Neuronal stem cell (in vitro differentiated cells): Measurements from ENCODE around the gene SPN.
"Not testable (repeated sequence)": the region's sequence is repeated elsewhere in the genome, so short reads cannot be mapped to it uniquely, and the experiment has no call there.

Experiments used
- DNase-seq: peaks from one replicate; pipeline ENCODE4 v3.0.0-alpha.2; 2013; ENCODE audit warnings: low spot score
- H2AFZ ChIP-seq: one replicate; pipeline ENCODE4 v1.6.1; 2013; ENCODE audit warnings: mild to moderate bottlenecking, low read length, inconsistent platforms
- H2AK5ac ChIP-seq: 2 replicates; pipeline ENCODE4 v1.6.1; 2013; ENCODE audit warnings: low read depth, mild to moderate bottlenecking, inconsistent platforms, low read length, moderate library complexity, mixed read lengths
- H2BK120ac ChIP-seq: 2 replicates; pipeline ENCODE4 v1.6.1; 2013; ENCODE audit warnings: low read depth, mild to moderate bottlenecking, inconsistent platforms, low read length, moderate library complexity, mixed read lengths
- H2BK12ac ChIP-seq: one replicate; pipeline ENCODE4 v1.6.1; 2013; ENCODE audit warnings: low read length, inconsistent platforms
- H2BK15ac ChIP-seq: 2 replicates; pipeline ENCODE4 v1.6.1; 2013; ENCODE audit warnings: mild to moderate bottlenecking, low read length, inconsistent platforms, mixed read lengths
- H2BK5ac ChIP-seq: one replicate; pipeline ENCODE4 v1.6.1; 2013; ENCODE audit warnings: inconsistent platforms, mild to moderate bottlenecking, low read length, moderate library complexity
- H3K14ac ChIP-seq: one replicate; pipeline ENCODE4 v1.6.1; 2013; ENCODE audit warnings: low read length, inconsistent platforms
- H3K18ac ChIP-seq: 2 replicates; pipeline ENCODE4 v1.6.1; 2013; ENCODE audit warnings: low read length, inconsistent platforms
- H3K23ac ChIP-seq: 2 replicates; pipeline ENCODE4 v1.6.1; 2013; ENCODE audit warnings: low read depth, mild to moderate bottlenecking, mixed read lengths, low read length, inconsistent platforms; ENCODE audit not compliant: poor library complexity
- H3K27ac ChIP-seq: replicated peaks from 3 replicates; pipeline ENCODE4 v1.5.1; 2013; ENCODE audit warnings: low read length, inconsistent platforms
- H3K27me3 ChIP-seq, 3 experiments: 2 replicates each; pipeline ENCODE4 v1.6.1; 2013; ENCODE audit warnings: low read length in 3 of 3, mild to moderate bottlenecking in 2 of 3, inconsistent platforms in 1 of 3, low read depth in 1 of 3, mixed read lengths in 1 of 3, moderate library complexity in 1 of 3; ENCODE audit not compliant: control insufficient read depth in 3 of 3, insufficient read depth in 3 of 3
- H3K36me3 ChIP-seq, 2 donors: replicated peaks in 1 of 2; 2 replicates each; pipeline ENCODE4 v1.6.1; 2013; ENCODE audit warnings: low read length in 2 of 2; ENCODE audit not compliant: control insufficient read depth in 2 of 2, insufficient read depth in 2 of 2
- H3K4ac ChIP-seq: 2 replicates; pipeline ENCODE4 v1.6.1; 2013; ENCODE audit warnings: inconsistent platforms, mild to moderate bottlenecking, low read length, moderate library complexity
- H3K4me1 ChIP-seq, 2 donors: 1 replicate in 1 of 2; 2 replicates in 1 of 2; pipeline ENCODE4 v1.6.1; 2013; ENCODE audit warnings: low read length in 2 of 2, low read depth in 1 of 2; ENCODE audit not compliant: control insufficient read depth in 2 of 2, insufficient read depth in 1 of 2
- H3K4me2 ChIP-seq: one replicate; pipeline ENCODE4 v1.6.1; 2013; ENCODE audit warnings: mild to moderate bottlenecking, low read length, inconsistent platforms; ENCODE audit not compliant: insufficient read depth, poor library complexity, severe bottlenecking
- H3K4me3 ChIP-seq, 2 donors: 2 replicates each; pipeline ENCODE4 v1.5.1; 2013; ENCODE audit warnings: low read length in 2 of 2, mild to moderate bottlenecking in 2 of 2, inconsistent platforms in 1 of 2, moderate library complexity in 1 of 2
- H3K79me1 ChIP-seq: one replicate; pipeline ENCODE4 v1.6.1; 2013; ENCODE audit warnings: low read depth, mild to moderate bottlenecking, inconsistent platforms, low read length, moderate library complexity
- H3K9ac ChIP-seq: one replicate; pipeline ENCODE4 v1.6.1; 2013; ENCODE audit warnings: mild to moderate bottlenecking, low read depth, low read length, inconsistent platforms; ENCODE audit not compliant: poor library complexity
- H3K9me3 ChIP-seq, 2 donors: replicated peaks in 1 of 2; 2 replicates each; pipeline versions ENCODE3 to v1.6.1; 2013; ENCODE audit warnings: low read length in 2 of 2, mild to moderate bottlenecking in 2 of 2, inconsistent platforms in 1 of 2, low read depth in 1 of 2, mixed read lengths in 1 of 2, moderate library complexity in 1 of 2; ENCODE audit not compliant: control insufficient read depth in 2 of 2, insufficient read depth in 1 of 2
- H4K8ac ChIP-seq: one replicate; pipeline ENCODE4 v1.6.1; 2013; ENCODE audit warnings: low read depth, mild to moderate bottlenecking, inconsistent platforms, low read length, moderate library complexity
- H4K91ac ChIP-seq: one replicate; pipeline ENCODE4 v1.6.1; 2013; ENCODE audit warnings: low read length, low read depth, mild to moderate bottlenecking, inconsistent platforms; ENCODE audit not compliant: poor library complexity
- WGBS, 2 donors: extraction: QIAGEN DNeasy Blood & Tissue Kit; methylation state at CpG; one replicate each; pipeline ENCODE4 v1.1.7; 2013; ENCODE audit warnings: missing lambda C conversion rate in 2 of 2, mixed read lengths in 1 of 2; ENCODE audit not compliant: insufficient read length in 2 of 2, insufficient replicate concordance in 1 of 2; ENCODE audit errors: extremely low coverage in 2 of 2; 5-methylcytosine and 5-hydroxymethylcytosine counted together

Gene SPN

DNA sequence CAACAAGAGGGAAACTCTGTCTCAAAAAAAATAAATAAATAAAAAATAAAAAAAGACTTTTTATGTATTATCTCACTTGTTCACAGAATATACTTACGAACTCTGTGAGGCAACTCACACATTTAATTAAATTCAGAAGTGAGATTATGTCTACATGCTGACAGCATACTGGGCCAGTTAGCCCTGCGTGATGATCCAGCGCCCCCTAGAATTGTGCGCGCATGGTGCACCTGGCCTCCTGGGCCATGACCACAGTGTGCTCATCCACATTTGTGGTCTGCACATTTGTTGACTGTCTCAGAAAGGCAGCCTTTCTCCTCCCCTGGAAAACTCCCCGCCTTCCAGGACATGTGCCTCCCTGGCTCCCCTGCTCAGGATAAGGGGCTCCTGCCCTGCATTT is 42.5 kb upstream of the SPN start:
- not testable (repeated sequence) for H2BK120ac ChIP-seq, H2AFZ ChIP-seq, H3K4me2 ChIP-seq, H3K14ac ChIP-seq, H3K27me3 ChIP-seq, H2BK12ac ChIP-seq, H3K18ac ChIP-seq, H4K91ac ChIP-seq, H3K9ac ChIP-seq, H3K36me3 ChIP-seq, H4K8ac ChIP-seq, H3K23ac ChIP-seq, H2BK15ac ChIP-seq, H3K4ac ChIP-seq, H3K4me1 ChIP-seq, H2BK5ac ChIP-seq, H3K9me3 ChIP-seq, H2AK5ac ChIP-seq, H3K79me1 ChIP-seq, H3K27ac ChIP-seq, H3K4me3 ChIP-seq, DNase-seq
- WGBS, 2 donors = no CpG with 5 or more reads among the region's 6 CpGs

DNA sequence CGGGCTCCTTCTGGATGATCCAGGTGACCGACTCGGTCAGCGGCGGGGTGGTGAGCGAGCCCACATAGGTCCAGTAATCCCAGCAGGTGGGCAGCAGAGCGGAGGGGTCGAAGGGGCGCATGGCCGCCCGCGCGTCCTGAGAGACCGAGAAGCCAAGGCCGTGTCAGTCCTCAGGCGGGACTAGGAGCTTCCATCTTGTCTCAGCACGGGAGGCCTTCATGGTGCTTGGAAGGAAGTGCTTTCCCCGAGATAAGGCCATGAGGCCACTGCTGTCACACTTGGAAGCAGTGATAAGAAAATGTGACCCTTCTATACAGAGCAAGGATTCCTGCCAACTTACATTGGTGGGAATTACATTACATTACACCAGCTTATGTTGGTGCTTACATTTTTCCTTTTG is 40.3 kb upstream of the SPN start:
- H3K36me3 ChIP-seq, H3K4ac ChIP-seq, H3K18ac ChIP-seq, H3K27me3 ChIP-seq, H3K4me1 ChIP-seq, H4K91ac ChIP-seq, H2AFZ ChIP-seq, H3K14ac ChIP-seq, H3K4me3 ChIP-seq, H2BK120ac ChIP-seq, H3K4me2 ChIP-seq, H2BK12ac ChIP-seq, H2BK5ac ChIP-seq, DNase-seq, H4K8ac ChIP-seq, H2BK15ac ChIP-seq, H3K9ac ChIP-seq, H2AK5ac ChIP-seq, H3K9me3 ChIP-seq, H3K27ac ChIP-seq, H3K79me1 ChIP-seq, H3K23ac ChIP-seq: not testable (repeated sequence)
- WGBS, 2 donors = no CpG with 5 or more reads among the region's 18 CpGs

DNA sequence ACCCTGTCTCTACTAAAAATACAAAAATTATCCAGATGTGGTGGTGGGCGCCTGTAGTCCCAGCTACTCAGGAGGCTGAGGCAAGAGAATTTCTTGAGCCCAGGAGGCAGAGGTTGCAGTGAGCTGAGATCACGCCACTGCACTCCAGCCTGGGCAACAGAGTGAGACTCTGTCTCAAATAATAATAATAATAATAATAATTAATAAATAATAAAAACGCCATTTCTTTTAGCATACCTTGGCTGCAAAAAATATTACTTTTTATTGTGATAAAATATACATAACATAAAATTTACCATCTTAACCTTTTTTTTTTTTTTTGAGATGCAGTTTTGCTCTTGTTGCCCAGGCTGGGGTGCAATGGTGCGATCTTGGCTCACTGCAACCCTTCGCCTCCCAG is 39.8 kb upstream of the SPN start:
- H3K14ac ChIP-seq, H3K27me3 ChIP-seq, H2BK120ac ChIP-seq, H4K8ac ChIP-seq, H3K18ac ChIP-seq, H3K4me1 ChIP-seq, DNase-seq, H2BK5ac ChIP-seq, H4K91ac ChIP-seq, H2BK12ac ChIP-seq, H2BK15ac ChIP-seq, H2AFZ ChIP-seq, H3K4me2 ChIP-seq, H3K27ac ChIP-seq, H3K4me3 ChIP-seq, H3K4ac ChIP-seq, H3K36me3 ChIP-seq, H3K9ac ChIP-seq, H3K79me1 ChIP-seq, H2AK5ac ChIP-seq, H3K23ac ChIP-seq, H3K9me3 ChIP-seq: not testable (repeated sequence)
- no CpG with 5 or more reads among the region's 5 CpGs for WGBS, 2 donors

DNA sequence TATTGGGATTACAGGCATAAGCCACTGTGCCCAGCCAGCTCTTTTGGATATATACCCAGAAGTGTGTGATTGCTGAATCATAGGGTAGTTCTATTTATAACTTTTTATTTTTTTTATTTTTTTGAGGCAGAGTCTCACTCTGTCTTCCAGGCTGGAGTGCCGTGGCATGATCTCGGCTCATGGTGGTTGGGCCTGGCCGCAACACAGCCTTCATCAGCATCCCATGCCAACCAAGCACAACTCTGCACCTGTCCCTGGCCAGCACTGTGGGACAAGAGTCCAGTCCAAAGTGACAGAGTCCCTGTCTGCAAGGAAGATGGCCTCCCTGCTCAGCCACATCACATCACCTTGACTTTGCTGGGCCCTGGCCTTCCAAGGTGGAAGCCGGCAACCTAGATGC is 37.9 kb upstream of the SPN start:
- not testable (repeated sequence) for H2AFZ ChIP-seq, H2BK12ac ChIP-seq, H3K23ac ChIP-seq, DNase-seq, H2BK15ac ChIP-seq, H4K8ac ChIP-seq, H3K79me1 ChIP-seq, H3K4me2 ChIP-seq, H2BK120ac ChIP-seq, H3K36me3 ChIP-seq, H3K4ac ChIP-seq, H3K4me1 ChIP-seq, H3K27ac ChIP-seq, H3K9me3 ChIP-seq, H4K91ac ChIP-seq, H3K27me3 ChIP-seq, H3K9ac ChIP-seq, H2AK5ac ChIP-seq, H3K18ac ChIP-seq, H3K14ac ChIP-seq, H3K4me3 ChIP-seq, H2BK5ac ChIP-seq
- WGBS, 2 donors = no CpG with 5 or more reads among the region's 4 CpGs
